Stimulated activated CD4-positive, alpha-beta T cell treated with anti-CD3 and anti-CD28 coated beads, Interleukin-15, amount 100 ng/mL, for 24 hours (primary cell): ENCODE measurements around the gene GUCA2B.
A peak's percentile ranks its signal among the peaks of the same experiment; 100 is the strongest.

Experiments used
- DNase-seq: peaks from one replicate; pipeline ENCODE4 v3.0.0-alpha.2; 2020

Gene GUCA2B

DNA sequence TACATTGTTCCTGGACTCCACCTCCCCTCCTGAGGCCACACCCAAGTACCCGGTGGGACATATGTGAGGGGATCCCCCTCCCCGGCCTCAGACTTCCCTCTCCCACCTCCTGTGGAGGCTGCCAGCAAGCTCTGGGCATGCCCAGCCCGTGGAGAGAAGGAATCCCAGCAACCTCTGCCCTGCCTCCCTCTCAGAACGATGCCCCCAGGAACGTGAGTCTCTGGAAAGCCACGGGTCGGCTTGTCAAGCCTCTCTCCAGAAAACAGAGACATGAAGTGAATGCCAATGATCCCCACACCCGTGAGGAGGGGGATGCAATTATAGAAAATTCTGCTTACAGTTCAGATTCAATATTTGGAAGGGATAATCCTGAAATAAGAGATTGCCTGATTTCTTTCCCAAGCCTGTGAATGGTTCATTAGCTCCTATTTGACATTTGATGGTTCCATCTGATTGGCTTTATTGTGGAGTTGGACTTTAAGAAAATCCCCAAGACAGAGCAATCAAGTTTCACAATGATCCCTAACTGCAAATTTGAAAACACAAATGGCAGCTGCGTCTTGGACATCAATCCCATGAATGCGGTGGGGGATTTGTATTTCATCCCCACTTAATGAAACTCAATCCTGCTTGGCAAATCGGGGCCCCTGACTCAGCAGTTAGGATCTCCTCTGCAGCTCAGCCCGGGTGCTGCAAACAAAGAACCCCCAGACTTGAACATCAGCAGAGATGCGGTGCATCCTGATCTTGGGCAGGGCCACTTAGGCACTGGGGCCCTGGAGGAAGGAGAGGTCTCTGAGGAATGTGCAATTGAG, 9.1 kb upstream of the GUCA2B start:
- no peak for DNase-seq

DNA sequence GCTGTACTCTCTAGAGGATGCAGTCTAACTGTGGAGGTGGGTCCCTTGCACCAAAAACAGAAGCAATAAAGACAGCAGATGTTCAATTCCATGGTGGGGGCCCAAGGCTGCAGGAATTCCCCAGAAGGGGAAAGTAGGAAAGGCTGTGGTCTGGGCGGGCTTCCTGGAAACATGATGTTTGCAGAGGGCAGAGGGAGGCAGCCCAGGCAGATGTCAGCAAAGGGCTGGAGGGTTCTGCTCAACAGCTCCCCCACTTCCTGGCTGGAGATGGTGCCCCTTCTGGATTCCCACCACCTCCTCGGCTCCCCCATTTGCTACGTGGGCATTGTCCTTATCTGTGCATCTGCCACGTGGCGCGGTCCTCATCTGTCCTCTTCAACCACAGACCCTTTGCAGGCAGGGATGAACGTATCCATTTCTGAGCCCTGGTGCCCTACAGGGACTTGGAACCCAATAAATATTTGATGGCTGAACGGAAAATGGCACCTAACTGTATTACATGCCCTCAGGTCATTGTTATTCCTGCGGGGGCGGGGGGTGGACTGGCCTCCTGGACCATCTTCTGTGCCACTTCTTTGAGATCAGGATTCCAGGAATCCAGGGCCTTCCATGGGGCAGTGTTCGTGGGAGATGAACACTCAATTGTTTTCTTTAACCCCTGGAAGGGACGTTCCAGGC, 8.4 kb upstream of the GUCA2B start:
- no peak for DNase-seq

DNA sequence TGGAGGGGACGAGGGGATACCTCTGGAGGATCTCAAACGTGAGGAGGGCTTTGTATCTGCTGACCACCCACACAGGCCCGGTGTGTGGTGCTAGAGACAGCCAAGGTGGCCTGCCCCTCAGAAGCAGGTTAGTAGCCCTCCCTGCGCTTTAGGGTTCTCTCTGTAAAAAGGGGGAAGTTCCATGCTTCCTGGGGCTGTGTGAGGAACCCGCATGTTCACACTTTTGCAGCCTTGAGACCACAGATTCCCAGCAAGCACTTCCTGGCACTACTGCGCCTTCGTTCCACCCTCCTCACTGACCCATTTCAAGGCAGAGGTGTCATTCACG, 7.9 kb upstream of the GUCA2B start:
- DNase-seq, result no peak

DNA sequence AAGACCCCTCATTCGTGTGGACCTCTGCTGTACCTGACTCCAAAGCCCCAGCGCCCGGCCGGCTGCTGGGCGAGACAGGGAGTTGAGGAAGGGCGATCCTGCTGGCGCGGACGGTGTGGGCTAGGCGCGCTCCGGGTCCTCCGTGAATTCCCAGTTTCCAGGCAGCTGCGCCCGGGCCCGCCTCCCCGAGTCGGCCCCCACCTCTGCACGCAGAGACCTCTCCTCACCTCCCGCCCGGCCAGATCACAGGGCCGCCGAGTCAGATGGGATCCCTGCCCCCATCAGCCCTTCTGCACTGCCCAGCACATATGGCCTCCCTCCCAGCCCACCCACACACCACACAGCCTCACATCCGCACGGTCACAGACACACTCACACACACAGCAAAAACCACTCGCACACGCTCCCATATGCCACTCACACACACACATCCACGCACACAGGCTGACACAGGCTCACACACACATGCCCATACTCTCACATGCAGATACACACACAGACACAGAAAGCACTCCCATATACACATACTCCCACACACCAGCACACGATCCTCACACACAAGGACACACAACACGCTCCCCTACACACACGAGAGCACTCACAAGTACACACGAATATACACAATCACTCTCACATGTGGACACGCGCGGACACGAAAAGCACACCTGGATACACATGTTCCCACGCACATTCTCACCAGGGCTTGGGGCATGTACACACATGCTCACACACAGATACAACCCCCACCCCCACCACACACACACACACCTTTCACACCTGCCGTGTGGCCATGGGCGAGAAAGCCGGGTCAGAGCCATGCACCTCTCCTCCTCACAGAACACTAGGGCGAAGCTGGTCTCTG, 7.2 kb upstream of the GUCA2B start:
- no peak for DNase-seq

DNA sequence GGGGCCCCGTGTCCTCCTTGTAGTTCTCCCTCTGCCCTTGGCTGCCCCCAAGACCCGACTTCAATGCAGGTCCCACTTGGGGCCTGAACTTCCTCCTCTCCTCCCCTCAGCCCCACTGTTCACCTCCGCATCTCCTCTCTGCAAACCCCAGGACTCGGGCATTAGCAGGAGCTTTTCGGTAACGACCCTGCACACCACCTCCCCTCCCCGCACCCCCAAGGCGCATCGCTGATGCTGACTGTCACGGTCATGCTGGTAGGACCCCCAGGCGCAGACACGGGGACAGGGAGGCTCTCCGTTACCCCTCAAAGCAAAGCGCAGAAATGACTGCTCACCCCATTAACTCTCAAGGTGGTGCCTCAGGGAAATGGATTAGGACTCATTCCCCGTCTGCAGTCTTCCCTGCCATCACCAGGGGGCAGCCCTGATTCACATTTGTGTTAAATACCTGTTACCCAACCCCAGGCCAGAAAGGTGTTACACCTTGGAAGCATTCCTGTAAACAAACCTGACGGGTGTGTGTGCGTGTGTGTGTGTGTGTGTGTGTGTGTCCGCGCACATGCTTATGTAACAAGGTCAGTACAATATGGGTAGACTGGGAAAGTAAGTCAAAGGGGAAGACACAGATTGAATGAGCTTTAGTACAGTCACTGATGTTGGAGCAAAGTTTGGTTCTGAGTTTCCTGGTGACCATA, 6.4 kb upstream of the GUCA2B start:
- peak; percentile 82 for DNase-seq

DNA sequence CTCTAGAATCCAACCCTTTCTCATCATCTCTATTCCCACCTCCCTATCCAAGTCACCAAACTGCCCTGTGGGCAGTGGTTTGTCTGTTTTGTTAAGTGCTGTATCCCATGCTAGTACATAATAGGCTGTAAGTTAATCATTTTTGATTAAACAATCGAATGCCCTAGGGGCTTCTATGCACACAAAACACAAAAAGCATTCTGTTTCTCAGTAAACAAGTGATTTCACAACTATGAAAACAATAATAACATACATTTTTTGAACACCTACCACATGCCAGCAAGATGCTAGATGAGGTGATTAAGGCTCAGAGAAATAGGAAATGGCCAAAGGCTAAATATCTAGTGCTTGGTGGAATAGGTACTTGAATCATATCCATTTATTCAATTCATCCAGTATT, 5.0 kb upstream of the GUCA2B start:
- no peak for DNase-seq

DNA sequence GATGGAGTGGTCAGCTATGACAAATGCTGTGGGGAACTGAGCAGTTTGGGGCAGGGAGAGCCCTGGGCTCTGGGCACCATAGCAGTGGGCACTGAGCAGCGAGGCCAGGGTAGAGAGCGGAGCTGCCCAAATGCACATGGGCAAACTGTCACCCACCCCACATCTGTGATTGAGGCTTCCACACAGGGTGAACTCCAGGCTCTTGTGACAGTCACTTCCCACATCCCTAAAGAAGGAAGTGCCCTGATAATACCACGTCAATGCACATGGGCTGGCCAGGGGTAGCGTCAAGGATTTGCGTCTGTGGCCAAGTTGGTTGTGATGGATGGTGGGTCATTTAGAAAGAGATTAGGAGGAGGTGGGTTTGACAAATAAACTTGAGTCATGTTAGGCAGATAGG, 2.6 kb upstream of the GUCA2B start:
- no peak for DNase-seq

DNA sequence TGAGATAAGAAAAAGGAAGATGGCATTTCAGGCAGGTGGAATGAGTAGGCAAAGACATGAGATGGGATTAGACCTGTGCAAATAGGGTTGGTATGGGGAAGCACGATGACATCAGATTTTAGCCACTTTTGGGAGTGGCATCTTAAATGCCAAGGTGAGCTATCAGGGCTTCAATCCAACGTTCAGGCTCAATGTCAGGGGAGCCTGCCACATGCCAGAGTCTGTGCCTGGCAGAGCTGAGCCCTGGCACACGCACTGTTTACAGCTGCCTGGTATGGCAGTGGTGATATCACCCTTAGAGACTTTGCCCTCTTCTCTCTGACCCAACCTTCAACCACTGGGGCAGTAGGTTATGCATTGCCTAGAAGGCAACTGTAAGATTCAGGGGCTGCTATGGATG, 1.1 kb upstream of the GUCA2B start:
- no peak for DNase-seq

DNA sequence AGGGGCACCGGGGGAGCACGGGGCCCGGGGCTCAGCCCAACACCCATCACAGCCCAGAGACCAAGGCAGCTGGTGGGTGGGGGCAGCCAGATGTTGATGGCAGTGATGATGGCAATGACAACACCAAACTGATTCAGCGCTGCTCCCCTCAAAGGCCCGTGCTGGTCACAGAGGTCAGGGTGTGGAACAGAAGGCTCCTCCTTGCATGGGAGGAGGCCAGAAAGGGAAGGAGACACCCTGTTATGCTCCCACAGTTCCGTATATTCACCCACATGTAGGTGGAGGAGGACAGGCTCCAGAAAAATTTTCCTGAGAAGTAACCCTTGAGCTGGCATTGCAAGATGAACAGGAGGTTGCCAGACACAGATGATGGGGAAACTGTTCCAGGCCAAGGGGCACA, 414 bp downstream of the GUCA2B start:
- DNase-seq, result no peak

DNA sequence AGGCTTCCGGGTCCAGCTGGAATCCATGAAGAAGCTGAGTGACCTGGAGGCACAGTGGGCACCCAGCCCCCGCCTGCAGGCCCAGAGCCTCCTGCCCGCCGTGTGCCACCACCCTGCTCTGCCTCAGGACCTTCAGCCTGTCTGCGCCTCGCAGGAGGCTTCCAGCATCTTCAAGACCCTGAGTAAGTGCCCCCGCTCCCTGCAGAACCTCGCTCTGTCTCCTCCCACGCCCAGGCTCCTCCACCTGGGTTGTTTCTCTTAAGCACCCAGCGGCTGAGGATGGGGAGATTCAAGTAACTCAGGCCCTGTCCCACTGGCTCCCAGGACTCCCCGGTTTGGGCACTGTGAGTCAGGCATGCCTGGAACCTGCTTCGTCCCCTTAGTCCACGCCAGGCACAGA, 1.5 kb downstream of the GUCA2B start:
- no peak for DNase-seq

DNA sequence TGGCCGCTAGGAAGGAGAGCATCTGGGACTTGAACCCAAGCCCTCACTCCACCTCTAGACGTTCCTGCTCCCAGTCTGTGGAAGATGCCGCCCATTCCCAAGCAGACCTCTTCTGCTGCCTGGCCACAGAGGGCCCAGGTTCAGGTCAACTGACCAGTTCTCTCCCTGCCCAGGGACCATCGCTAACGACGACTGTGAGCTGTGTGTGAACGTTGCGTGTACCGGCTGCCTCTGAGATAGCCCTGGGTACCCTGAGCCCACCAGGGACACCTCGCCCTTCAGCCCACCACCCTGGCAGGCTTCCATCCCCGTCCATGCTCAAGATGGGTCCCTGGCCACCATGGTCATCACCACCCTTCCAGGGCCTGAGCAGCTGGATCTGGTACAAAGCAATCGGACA, 2.2 kb downstream of the GUCA2B start:
- DNase-seq, result no peak

DNA sequence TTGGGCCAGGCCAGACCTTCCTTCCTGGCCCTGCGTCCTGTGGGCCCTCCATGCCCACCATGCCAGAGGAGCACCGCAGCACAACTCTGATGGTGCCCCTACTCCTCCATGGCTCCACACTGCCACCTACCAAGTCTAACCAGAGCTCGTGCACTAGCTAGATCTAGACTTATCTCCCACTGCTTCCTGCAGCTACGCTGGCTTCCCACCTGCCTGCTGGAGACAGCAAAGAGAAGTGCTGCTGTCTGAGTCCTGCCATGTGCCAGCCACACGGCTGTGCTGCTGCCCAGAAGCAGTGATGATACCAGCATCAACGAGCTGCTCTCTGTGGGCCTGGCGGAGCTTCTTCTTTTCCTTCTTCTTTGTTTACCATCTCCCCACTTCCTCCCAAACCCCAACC, 4.5 kb downstream of the GUCA2B start:
- peak; percentile 23 for DNase-seq

DNA sequence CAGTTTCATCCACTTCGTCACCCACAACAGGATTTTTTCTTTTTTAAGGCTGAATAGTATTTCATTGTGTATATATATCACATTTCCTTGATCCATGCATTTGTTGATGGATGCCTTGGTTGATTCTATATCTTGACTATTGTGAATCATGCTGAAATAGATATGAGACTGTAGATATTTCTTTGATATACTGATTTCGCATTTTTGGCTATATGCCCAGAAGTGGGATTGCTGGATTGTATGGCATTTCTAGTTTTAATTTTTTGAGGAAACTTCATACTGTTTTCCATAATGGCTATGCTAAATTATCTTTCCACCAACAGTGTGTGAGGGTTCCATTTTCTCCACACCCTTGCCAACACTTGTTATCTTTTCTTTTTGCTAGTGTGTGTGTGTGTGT, 5.0 kb downstream of the GUCA2B start:
- no peak for DNase-seq

DNA sequence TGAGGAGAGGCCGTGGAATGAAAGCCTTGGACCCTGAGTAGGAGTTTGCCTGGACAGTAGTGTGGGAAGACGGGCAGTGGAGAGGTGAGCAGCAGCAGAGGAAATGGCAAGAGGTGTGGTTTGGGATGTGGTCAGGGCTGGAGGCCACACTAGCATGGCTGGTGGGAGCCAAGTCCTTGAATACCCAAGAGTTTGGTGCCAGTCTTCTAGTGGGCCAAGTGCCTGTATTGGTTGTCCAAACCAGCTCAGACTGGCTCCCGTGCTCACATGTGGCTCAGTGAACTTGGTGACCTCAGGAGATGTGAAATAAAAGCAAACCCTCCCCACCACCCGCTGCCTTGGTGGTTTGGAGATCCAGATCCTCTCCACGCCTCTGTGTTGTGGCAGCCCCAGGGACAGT, 9.0 kb downstream of the GUCA2B start:
- DNase-seq, result no peak

DNA sequence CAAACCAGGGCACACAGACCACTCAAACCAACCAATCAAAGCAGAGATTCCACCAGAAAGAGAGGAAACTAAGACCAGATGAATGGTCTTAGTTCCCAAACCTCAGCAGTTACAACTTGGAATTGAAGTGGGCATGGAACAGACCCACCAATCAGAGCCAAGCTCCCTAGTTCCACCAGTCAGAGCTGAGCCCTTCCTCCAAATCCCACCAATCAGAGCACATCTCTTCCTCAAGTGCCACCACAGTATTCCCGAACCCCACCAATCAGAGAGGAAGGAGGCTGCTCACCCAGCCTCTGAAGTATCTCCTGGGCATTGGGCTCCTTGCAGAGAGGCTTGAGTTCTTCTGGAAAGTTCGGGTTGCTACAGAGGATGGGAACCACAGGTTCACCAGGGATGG, 9.9 kb downstream of the GUCA2B start:
- DNase-seq, result no peak

DNA sequence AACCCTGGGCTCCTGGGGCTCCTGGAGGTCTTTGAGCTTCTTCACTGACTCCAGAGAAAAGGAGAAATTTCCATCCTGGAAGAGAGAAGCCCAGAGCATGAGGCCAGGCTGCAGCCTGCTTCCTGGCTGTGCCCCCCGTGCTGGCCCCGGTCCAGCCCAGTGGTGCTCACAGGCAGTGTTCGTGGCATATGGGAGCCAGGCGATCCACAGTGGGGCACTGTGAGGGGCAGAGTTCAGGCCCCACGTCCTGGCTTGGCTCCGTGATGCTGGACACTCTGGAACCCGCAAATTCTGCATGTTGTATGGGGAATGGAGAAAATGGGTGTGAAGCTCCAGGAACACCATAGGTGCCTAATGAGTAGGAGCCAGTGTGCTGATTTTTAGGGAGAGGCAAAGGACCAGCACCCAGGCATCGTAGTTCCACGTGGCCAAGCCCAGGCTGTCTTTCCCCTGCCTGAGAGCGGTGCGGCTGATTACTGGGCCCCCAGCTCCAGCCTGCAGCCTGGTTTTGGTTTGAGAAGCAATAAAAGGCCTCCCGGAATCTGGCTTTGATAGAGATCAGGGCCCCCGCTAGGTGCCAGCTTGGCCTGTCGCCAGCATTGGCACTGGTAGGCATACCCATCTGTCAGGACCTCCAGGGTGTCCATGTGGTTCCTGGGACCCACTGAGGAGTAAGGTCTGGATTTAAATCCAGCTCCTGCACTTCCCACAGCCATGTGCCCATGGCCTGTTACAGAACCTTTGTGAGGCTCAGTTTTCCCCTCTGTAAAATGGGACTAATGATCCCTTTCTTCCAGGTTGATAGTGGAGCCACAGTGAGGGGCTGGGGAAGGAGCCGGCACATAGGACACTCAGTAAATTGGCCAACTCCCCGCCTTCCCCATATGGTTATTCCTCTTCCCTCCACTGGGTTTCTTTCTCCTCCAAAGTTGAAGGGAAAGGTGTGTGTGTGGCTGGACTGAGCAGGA, 10.6 kb downstream of the GUCA2B start:
- no peak for DNase-seq

DNA sequence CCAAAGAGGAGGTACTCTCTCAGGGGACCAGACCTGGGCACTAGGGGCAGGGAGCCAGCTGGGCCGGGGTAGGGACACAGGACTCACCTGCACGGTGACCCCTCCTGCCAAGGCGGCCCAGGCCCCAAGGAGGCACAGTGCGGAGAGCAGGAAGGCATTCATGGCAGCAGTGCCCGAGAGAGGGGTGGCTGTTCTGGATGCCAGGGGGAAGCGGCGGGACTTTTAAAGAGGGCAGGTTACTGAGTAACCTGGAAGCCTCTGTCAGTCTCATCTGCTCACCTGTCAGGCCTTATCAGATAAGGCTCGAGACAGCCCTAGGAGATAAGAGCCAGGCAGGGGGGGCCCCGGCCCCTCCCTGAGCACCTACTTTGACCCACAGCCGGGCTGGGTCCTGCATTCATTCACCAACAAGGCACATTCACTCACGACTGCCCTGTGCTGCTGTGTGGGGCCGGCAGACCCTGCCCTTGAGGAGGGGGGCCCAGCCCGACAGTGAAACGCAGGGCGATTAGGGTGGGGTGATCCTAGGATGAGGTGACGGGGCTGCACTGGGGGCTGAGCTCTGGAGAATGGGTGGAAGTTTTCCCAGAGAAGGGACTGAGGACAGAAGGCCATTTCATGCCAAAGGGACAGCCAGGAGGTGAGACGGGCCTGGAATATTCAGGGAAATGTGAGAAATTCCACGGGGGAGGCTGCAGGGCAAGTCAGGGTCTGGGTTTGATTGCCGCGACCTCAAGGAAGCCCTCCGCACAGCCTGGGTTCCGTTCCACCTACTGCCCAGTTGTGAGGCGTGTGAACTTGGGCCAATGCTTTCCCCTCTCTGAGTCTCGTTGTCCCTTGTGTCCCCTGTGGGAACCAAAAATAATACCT, 11.6 kb downstream of the GUCA2B start, which contains the start of gene GUCA2A:
Gene GUCA2A (minus strand): TSS at position 195 of the 870 bp plus-strand sequence. CDS start 33 bp downstream, at position 162.
- no peak for DNase-seq

DNA sequence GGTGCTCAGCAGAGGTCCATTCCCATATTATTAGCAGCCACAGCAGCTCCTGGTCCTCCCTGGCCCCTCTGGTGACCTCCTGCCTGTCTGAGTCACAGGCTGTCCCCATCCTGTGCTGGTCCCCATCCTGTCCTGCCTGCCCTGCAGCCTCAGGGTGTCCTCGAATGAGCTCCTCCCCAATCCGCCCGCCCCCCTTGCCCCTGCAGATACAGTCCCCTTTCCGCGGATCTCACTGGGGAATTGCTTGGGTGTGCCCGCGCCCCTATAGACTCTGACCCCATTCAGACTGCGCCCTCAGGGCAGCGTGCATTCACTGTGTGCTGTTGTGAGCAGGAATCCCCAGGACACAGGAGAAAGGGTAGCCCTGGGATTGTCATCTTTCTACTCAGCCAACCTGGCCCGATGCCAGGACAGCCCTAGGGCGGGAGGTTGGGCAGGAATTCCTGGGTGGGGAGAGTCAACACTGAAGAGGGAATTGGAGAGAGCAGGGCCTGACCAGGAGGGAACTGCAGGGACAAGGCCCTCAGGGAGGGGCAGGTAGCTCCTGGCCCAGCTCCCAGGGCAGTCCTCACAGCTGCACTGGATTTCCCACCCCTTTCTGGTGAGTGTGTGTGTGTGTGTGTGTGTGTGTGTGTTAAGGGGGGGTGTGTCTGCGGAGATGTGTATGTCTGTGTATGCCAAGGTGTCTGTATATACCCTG, 12.5 kb downstream of the GUCA2B start:
- no peak for DNase-seq

DNA sequence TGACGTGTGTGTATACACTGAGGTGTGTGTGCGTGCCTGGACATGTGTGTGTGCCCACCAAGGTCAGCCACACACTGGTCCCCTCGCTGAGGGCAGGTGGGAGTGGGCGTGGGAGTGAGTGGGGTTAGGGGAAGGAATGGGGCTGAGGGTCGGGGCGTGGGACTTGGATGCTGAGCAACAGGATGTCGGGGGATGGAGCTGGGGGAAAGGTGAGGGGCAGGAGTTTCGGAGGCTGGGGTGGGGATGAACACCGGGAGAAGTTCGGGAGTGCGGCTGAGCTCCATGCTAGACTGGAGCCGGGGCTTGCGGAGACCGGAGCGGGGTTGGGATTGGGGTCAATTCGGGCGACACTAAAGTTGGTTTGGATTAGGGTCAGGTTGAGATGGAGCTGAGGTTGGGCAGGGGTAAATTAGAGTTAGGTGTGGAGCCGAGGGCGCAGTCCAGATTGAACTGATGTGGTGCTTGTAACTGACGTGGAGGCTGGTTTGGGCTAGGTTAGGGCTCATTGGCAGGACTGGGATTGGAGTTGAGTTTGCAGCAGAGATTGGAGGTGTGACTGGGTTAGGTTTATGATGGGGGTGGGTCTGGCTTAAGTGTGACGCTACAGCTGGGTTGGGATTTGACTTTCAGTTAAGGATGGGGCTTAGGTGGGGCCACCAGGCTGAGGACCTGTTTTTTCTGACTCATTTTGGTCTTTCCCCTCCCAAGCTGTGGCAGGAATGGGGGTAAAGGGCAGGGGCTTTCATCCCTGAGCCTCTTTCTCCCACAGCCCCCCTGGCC, 14.6 kb downstream of the GUCA2B start:
- DNase-seq, result no peak

DNA sequence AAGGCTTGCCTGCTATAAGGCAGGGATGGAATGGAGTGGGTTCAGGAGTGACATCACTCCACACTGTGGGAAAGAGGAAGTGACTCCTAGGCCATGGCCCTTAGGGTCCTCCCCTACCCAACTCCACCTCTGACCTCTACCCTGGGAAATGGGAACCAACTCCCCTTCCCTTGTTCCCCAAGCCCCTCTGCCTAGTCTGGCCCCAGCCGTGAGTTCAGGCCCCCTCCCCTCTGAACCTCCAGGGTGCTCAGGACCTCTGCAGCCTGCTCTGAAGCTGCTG, 15.1 kb downstream of the GUCA2B start:
- no peak for DNase-seq
